HG02642 (cell line): ENCODE results near the gene TFCP2.
A peak's percentile ranks its signal among the peaks of the same experiment; 100 is the strongest.

Experiments
- ATAC-seq: cut with Tn5 transposase; IDR thresholded peaks from one replicate; pipeline ENCODE4 v1.9.1; 2021; ENCODE audit warnings: mild to moderate bottlenecking; ENCODE audit not compliant: unreplicated experiment, poor library complexity

The TFCP2 gene

DNA sequence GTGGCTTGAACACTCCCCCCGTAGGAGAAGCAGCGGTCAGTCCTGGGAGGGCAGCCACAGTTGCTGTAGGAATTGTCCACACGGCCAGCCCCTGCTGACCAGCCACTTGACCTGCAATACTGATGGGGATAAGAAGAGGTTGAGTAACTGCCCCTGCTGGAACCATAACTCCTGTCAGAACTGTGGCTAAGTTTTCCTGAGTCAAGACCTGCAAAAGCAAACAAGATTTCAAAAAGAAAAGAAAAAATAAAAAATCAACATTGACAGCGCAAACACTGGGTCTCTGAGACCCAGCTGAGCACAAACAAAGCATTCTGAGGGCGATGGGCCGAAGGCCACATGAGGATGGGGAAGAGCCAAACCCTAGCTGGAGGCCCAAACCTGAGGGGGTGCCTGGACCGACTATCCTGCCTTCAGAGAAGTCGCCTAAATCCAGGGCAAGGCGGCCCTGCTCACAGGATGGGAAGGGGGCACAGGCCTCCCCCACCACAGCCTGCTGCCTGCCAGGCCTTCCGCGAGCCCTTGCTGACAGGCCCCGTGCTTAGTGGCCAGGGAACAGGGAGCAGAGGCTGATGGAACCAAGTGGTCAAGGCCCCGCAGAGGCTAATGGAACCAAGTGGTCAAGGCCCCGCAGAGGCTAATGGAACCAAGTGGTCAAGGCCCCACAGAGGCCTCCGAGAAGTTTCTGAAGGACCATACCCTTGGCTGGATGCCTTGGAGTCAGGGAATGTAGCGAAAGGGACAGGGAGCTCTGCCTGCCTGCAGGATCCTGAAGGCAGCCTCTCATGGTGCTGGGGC is 25.8 kb upstream of the TFCP2 start:
- no peak for ATAC-seq

DNA sequence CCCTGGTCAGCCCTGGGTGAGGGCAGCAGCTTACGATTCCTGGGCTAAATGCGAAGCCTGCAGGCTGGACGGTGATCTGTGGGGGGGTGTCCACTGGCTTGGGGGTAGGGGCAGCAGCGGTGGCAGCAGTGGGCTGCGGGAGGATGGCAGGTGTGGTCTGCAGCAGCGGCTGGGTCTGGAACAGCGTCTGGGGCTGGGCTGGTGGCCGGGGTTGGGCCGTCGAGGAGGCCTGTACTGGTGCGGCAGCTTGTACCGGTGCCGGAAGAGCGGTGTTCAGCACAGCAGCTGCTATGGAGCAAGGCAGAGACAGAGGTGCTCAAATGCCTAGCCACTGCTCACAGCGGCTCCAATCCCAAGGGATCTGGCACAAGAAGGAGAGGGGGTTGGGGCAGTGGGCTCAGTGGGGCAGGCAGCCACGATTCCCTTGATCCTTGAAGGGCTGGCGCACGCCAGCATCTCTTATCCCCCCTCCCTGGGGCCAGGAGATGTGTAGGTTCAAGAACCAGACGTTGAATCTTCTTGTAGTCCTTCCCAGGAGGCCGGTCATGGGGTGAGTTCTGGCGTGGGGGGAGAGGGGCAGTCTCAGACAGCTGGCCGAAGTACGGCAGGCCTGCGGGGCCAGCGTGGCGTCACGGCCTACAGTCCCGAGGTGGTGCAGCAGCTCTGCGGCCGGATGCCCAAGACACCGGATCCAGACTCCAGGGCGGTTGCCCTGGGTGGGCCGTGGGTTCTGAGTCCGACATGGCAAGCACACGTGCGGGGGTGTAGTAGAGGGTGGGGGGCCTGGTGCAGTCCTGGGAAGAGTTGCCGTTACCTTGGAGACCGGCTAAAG is 25.0 kb upstream of the TFCP2 start:
- no peak for ATAC-seq

DNA sequence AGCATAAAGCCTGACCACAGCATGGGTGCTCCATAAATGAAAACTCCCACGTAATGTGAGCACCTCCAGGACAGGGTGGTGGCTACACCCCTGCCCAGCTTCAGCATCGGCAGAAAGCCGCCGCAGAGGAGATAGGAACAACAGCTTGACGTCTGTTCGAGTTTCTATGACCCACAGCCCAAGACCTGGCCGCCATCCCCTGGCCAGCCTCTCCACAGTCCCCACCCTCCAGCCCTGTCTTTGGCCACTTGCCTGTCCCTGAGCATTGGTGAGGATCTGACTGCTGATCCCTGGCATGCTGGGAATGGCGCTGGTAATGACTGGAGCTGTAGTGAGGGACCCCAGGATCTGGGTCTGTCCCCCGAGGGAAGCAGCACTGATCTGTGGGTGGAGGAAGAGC is 23.6 kb upstream of the TFCP2 start:
- ATAC-seq, result no peak

DNA sequence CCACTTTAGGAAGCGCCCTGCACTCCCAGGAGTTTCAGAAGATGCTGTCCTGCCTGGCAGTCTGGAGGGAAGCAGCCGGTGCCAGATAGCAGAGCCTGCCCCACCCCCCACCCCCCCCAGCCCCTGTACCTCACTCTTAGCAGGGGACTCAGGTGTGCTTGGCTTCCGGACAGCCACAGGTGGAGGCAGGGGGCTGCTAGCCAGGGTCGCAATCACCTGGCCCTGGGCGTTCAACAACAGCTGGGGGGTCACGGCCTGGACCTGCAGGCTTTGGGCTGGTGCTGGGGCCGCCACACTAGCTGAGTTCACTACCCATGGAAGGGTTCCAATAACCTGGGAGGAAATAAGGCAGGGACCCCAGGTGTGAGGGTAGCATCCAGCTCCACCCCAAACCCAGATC is 22.9 kb upstream of the TFCP2 start:
- ATAC-seq, result no peak

DNA sequence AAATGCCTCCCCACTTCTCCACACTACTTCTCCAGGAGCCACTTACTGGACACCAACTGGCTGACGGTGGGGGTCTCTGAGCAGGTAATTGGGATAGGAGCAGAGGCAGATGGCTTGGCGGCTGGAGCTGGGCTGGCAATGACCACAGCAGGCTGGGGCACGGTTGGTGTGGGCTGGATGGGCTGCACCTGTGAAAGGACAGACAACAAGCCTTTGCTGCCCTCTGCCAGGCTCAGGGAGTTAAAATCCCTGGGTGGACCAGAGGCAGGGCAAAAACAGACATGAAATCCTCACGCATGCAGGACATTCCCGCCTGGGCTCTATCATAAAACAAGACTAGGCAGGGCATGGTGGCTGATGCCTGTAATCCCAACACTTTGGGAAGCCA is 19.3 kb upstream of the TFCP2 start:
- no peak for ATAC-seq

DNA sequence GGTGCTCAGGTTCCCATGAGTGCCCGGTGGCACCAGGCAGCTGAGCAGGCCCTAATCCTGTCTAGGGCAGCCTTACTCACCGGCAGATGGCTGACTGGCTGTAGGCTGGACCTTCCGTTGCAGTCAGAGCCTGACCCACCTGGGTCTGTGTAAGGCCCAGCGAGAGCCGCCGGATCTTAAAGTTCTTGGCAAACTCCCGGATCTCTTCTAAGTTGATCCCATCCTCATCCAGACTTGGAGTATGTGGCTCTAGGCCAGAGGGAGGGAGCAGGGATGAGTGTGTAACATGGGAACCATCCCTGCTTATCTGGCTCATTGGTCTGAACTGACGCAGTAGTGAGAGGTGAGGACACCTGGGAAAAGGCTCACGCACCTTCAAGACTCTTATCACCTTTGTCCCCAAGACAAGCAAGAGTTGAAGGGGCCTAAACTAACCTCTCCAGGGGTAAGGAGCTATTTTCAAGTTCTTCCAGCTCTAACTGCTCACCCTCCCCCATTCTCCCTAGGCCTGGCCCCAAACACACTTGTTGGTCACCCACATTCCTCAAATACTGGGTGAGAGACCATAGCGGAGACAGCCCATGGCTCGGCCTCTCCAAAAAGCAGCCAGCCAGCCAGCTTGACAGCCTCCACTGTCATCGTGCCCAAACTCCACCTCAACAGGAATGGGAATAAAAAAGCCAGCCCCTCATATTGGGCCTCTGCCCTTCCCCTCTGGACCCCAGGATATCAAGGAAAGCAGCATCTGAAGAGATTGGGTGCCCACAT is 18.8 kb upstream of the TFCP2 start:
- no peak for ATAC-seq

DNA sequence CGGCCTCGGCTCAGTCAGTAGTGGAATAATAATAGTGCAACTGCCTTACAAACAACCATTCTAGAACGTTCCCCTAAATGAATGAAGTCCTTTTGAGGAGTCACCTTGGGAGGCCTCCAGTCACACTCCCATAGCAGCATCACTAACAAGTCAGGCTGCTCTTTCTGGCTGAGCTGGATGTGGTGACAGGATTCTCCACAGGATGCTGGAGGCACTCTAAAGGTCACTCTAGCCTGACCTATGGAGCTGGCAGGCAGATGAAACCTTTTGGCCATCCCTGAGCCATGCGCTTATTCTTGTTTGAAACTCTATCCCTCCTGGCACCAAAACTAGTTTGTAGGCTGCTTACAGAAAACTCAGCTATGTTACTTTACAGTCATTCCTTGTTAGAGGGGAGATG is 17.9 kb upstream of the TFCP2 start:
- no peak for ATAC-seq

DNA sequence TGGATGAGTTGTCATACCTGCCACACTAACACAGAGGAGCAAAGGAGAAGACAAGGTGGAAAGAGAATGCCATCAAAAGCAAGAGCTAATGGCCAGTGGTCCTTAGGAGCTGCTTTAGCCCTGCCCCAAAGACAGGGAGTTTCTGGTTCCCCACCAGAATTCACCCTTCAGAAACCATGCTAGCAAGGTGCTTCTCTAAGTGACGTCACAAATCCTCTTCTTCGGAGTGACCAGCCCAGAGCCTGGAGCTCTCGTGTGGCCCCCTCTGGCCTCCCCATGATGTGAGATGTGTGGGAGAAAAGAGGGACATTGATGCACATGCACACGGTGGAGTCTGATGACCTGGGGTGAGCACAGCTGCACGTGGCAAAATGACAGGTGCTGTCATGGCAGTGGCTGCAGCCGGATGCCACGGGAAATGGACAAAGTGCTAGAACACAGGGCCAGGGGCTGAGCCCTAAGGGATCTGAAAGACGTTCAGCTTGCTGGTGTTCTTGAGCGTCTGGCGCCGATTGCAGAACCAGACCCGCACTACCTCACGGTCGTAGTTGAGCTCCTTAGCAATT is 16.9 kb upstream of the TFCP2 start:
- no peak for ATAC-seq

DNA sequence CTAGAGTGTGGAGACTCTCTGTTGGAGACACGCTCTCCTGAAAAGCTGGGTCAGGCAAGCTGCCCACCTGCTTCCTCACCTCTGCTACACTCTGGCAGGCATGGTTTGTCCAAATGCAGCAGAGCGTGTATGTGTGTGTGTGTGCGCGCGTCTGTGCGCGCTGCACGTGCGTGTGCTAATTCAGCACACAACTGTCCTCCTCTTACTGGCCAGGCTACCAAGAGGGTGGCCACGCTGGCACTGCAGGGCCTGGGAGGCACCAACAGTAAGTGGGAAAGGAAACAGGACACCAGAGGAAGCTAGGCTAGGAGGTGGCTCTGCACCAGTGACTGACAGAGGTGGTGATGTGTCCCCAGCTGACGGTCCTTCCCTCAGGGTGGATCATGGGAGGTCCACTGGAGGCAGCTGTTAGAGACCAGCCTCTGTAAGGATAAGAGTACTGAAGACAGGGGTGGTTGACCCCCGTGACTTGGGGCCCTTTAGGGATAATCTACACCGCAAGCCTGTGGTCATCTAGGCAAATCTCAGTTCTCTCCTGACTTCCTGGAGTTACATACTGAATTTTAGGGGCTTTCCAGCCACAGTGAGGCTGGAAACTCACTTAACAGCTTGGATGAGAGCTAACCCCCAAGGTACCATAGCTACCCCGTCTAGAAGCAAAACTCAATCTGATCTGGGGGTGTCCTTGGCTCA is 15.6 kb upstream of the TFCP2 start:
- ATAC-seq, result peak; percentile 53

DNA sequence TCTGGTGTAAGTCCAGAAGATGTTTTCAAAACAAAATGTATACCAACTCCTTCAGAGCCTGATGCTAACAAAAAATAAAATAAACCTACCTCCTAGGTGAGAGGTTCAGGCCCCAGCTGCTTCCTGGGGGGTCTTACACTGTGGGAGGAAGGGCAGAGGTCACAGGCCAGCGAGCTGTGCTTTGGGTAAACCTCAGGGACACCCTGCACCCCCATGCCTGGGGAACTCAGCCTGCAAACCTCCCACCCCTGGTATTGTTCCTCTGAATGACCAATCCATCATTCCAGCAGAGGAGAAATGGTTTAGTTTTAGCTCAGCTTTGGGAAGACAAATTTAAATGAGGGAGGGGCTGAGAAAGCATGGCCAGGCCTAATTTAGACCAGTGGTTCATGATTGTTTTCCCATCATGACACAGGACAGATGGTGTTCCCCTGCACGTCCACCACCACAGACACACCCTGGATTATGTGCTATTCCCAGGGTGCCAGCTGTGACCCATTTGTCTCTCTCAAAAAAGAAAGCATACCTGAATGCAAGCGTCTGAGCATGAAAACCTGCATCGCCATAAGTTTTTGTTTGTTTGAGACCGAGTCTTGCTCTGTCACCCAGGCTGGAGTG is 14.5 kb upstream of the TFCP2 start:
- no peak for ATAC-seq

DNA sequence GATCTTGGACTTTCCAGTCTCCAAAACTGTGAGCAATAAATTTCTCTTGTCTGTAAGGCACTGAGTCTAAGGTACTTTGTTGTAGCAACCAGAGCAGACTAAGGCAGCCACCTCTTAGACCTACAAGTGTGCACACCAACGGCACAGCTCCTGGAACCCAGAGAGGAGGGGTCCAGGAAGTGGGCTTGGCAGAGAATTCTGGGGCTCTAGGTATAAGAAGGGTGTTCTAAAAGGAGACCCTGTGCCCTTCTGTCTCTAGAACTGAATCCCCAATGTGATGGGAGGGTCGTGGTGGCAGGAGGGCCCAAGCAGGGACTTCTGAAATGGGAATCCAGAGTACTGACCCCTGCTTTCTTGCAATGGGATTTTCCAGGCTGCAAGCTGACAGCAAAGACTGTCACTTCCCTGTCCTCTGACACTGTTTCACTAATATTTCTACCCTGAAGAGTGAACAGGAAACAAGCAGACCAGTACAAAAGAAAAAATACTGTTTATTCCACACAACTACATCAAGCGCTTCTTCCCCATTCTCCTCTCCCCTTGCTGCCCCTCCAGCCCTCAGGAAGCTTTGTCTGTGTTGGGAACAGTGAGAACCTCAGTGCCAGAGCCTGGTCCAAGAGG is 13.6 kb upstream of the TFCP2 start:
- no peak for ATAC-seq

DNA sequence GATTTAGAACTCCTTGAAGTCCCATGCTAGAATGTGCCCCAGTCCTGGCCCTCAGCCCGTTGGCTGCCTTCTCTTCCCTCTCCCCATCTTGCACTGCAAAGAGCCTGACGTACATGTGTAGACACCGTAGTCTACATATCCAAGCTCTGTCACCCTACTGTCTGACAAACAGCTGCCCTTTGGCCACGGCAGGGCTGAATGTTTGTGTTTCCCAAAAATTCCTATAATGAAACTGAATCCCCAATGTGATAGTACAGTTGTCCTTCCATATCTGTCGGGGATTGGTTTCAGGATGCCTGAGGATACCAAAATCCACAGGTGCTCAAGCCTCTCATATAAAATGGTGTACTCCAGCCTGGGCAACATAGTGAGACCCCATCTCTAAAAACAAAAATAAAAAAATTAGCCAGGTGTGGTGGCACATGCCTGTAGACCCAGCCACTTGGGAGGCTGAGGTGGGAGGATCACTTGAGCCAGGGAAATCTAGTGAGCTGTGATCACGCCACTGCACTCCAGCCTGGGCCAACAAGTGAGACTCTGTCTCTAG is 12.3 kb upstream of the TFCP2 start:
- no peak for ATAC-seq

DNA sequence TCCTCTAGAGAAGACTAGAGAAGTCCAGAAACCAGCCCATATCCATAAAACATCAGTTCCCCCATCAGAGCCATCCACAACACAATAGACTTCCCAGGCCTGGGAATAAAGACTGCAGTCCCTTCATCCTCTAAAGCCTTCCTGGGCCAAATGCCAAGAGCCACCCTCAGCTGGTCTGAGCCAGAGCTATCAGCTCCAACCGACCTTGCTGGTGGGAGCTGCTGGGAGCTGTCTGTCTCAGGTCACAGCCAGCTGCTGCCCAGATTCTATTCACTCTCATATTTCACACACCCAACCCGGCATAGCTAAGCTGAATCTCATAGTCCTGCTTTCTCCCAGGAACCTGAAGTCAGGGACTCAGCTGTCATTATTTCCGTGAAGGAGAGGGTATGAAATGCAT is 10.9 kb upstream of the TFCP2 start:
- no peak for ATAC-seq

DNA sequence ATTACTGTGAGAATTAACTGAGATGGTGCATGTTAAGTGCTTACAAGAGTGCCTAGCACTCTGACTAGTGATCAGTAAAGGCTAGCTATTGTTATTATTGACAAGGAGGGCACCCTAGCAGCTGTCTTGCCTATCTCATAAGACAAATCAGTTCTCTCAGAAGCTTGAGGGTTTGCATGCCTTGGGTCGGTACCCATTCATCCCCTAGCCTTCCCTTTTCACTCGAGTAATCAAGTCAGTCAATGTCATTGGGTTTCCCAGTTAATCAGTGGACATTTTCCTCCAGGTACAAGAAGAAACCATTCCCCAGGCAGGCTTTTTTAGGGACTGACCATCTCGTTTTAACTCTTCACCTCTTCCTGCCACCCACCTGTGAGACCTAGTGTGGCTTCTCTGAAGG is 10.4 kb upstream of the TFCP2 start:
- no peak for ATAC-seq

DNA sequence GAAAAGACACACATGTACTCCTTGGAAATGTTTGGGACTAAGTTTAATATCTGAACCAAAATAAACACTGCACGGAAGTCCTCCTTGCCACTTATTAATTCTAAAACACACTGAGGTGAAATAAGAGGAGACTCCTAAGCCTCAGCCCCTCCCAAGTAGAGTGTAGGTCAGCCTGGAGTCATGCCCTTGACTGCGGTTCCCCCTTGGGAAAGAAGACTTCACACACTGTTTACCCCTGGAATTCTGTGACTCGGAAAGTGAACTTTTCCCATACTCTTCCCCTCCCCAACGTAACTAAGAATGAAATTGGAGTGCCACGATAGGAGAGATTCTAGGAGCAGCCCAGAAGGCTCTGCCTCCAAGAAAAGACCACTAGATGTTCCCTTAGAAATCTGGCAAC is 8.6 kb upstream of the TFCP2 start:
- no peak for ATAC-seq

DNA sequence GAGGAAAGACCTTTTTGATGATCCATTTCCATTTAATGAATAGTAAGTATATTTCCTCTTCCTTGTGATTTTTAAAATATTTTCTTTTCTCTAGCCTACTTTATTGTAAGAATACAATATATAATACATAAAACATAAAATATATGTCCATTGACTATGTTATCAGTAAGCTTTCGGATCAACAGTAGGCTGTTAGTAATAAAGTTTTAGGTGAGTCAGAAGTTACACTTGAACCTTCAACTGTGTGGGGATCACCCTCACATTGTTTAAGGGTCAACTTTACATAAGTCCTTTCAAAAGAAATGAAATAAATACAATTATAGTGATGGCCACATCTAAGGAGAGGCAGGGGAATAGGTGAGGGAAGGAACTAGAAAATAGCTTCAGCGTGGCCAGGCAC is 5.0 kb upstream of the TFCP2 start:
- ATAC-seq, result no peak

DNA sequence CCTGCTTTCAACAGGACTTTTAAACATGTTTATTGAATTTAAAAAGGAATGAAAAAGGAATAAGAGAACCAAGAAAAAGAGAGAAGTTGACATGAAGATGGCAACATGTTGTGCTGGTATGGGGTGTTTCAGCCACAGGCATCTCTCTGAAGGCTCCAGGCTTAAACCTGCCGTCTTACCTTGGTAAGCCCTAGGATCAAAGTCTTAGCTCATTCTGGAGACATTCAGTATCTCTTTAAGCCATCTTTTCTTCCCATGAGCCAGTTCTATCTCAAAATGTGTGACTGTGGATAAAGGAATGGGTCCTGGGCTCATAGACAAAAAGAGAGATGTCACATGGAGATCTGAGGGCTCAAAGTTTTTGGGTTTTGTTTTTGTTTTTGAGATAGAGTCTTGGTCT is 1.6 kb upstream of the TFCP2 start:
- no peak for ATAC-seq

DNA sequence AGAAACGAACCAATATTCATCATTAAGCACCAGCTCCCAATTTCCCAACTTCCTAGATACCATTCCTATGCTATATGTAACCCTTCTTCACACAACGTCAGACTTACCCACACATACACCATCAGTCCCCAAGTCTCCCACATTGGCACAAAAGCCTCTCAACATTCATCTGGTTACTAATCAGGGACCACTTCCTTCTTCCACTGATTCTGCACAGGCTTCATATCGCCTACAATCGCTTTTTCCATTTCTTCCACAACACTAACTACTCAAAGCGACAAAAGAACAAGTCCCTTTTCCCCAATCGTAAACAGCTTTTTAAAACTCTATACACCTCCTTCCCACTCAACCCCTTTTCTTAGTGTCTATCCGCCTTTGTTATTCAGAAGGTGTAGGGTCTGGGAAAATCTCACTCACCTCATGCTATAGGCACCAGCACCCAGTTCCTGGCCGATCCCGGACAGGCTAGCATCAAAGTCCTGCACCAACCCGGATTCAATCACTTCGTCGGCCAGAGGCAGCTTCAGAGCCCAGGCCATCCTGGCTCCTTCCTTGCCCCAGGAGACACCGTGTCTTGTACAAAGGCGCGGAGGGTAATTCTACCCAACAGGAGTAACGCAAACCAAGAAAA is 936 bp downstream of the TFCP2 start:
- ATAC-seq, result peak; percentile 6

DNA sequence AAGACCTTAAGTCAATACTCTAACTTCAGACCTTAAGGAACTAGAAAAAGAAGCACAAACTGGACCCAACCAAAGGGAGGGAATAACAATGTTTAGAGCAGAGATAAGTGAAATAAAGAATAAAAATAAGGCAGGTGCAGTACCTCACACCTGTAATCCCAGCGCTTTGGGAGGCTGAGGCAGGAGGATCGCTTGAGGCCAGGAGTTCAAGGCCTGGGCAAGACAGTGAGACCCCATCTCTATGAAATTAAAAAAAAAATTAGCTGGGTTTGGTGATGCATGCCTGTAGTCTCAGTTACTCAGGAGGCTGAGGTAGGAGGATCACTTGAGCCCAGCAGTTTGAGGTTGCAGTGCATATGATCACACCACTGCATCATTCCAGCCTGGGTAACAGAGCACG is 9.1 kb downstream of the TFCP2 start:
- no peak for ATAC-seq
